IMR-90 (cell line): ENCODE measurements around the gene RERE. TPM values are rescaled to one million over a fixed set of nuclear protein-coding genes. Genes with fewer than 3 reads are reported as not detected.

ENCODE experiments used
- ATAC-seq: fragments of 200-7000 bp; cut with Tn5 transposase; 2 replicates; pipeline ENCODE4 v1.9.1; 2020; ENCODE audit warnings: low read depth, mild to moderate bottlenecking, moderate library complexity
- BruUV-seq: library from RNA; stranded (reverse); fragments of 400-500 nt; replicated peaks from 2 replicates; lab custom pipeline; 2021; lab: Mats Ljungman, UMichigan
- CTCF ChIA-PET: fragments of 300-600 bp; formaldehyde crosslinking; extraction: SDS; loops from one replicate; lab custom pipeline; 2021; ENCODE audit warnings: antibody characterized with exemption; lab: Yijun Ruan, JAX
- POLR2A ChIA-PET: fragments of 300-600 bp; sonication (Branson Sonifier 250); formaldehyde crosslinking; loops from one replicate; lab custom pipeline; 2022; ENCODE audit warnings: antibody characterized with exemption; ENCODE audit not compliant: unreplicated experiment; lab: Charles Lee
- DNase-seq: peaks from one replicate; pipeline ENCODE4 v3.0.0; 2013
- H2AFZ ChIP-seq: replicated peaks from 2 replicates; pipeline ENCODE3; 2013; ENCODE audit warnings: low read length, mild to moderate bottlenecking; ENCODE audit not compliant: poor library complexity
- H2AK5ac ChIP-seq: 2 replicates; pipeline ENCODE4 v1.6.1; 2013; ENCODE audit warnings: low read depth, low read length, inconsistent platforms
- H2AK9ac ChIP-seq: replicated peaks from 2 replicates; pipeline ENCODE3; 2013; ENCODE audit warnings: mild to moderate bottlenecking, low read depth, low read length, moderate library complexity; ENCODE audit not compliant: poor library complexity
- H2BK120ac ChIP-seq: 2 replicates; pipeline ENCODE4 v1.6.1; 2013; ENCODE audit warnings: low read depth, low read length, inconsistent platforms
- H2BK15ac ChIP-seq: 3 replicates; pipeline ENCODE4 v1.6.1; 2013; ENCODE audit warnings: low read depth, low read length, inconsistent platforms
- H2BK20ac ChIP-seq: 2 replicates; pipeline ENCODE4 v1.6.1; 2013; ENCODE audit warnings: low read depth, mild to moderate bottlenecking, inconsistent platforms, low read length, moderate library complexity
- H2BK5ac ChIP-seq: 2 replicates; pipeline ENCODE4 v1.6.1; 2013; ENCODE audit warnings: mild to moderate bottlenecking, low read depth, low read length, inconsistent platforms; ENCODE audit not compliant: poor library complexity, severe bottlenecking
- H3K14ac ChIP-seq: replicated peaks from 2 replicates; pipeline ENCODE4 v1.6.1; 2013; ENCODE audit warnings: low read depth, low read length, inconsistent platforms
- H3K18ac ChIP-seq: 2 replicates; pipeline ENCODE4 v1.6.1; 2013; ENCODE audit warnings: low read depth, low read length, control low read depth
- H3K23ac ChIP-seq: 2 replicates; pipeline ENCODE4 v1.6.1; 2013; ENCODE audit warnings: low read depth, low read length, inconsistent platforms
- H3K27ac ChIP-seq: 2 replicates; pipeline ENCODE4 v1.5.1; 2013; ENCODE audit warnings: mild to moderate bottlenecking, control low read depth, low read length; ENCODE audit not compliant: insufficient read depth
- H3K27me3 ChIP-seq: 2 replicates; pipeline ENCODE4 v1.6.1; 2013; ENCODE audit warnings: low read length; ENCODE audit not compliant: control insufficient read depth, insufficient read depth
- H3K36me3 ChIP-seq: 2 replicates; pipeline ENCODE4 v1.6.1; 2013; ENCODE audit warnings: low read length, mixed read lengths; ENCODE audit not compliant: control insufficient read depth, insufficient read depth
- H3K4ac ChIP-seq: 2 replicates; pipeline ENCODE4 v1.6.1; 2013; ENCODE audit warnings: low read depth, low read length, inconsistent platforms
- H3K4me1 ChIP-seq: 2 replicates; pipeline ENCODE4 v1.6.1; 2013; ENCODE audit warnings: low read length, mixed read lengths; ENCODE audit not compliant: control insufficient read depth, insufficient read depth
- H3K4me2 ChIP-seq: 2 replicates; pipeline ENCODE4 v1.6.1; 2013; ENCODE audit warnings: low read depth, mild to moderate bottlenecking, control low read depth, low read length, moderate library complexity
- H3K4me3 ChIP-seq: 2 replicates; pipeline ENCODE4 v1.5.1; 2013; ENCODE audit warnings: low read depth, mild to moderate bottlenecking, control low read depth, low read length, moderate library complexity; ENCODE audit not compliant: insufficient read depth
- H3K56ac ChIP-seq: 2 replicates; pipeline ENCODE4 v1.6.1; 2013; ENCODE audit warnings: low read length, inconsistent platforms; ENCODE audit not compliant: insufficient read depth; ENCODE audit errors: extremely low read depth
- H3K79me1 ChIP-seq, 2 experiments: 2 replicates each; pipeline ENCODE4 v1.6.1; 2013; ENCODE audit warnings: low read length in 2 of 2, inconsistent platforms in 1 of 2, low read depth in 1 of 2
- H3K9ac ChIP-seq: 2 replicates; pipeline ENCODE4 v1.6.1; 2013; ENCODE audit warnings: low read depth, low read length, control low read depth
- H3K9me1 ChIP-seq: 2 replicates; pipeline ENCODE4 v1.6.1; 2013; ENCODE audit warnings: low read length, inconsistent platforms; ENCODE audit not compliant: insufficient read depth
- H3K9me3 ChIP-seq: 2 replicates; pipeline ENCODE4 v1.6.1; 2013; ENCODE audit warnings: low read length; ENCODE audit not compliant: control insufficient read depth, insufficient read depth
- H4K20me1 ChIP-seq: 2 replicates; pipeline ENCODE4 v1.6.1; 2013; ENCODE audit warnings: low read length, inconsistent platforms; ENCODE audit not compliant: insufficient read depth
- H4K5ac ChIP-seq: 2 replicates; pipeline ENCODE4 v1.6.1; 2013; ENCODE audit warnings: mild to moderate bottlenecking, low read depth, low read length, control low read depth
- H4K8ac ChIP-seq, 2 experiments: 2 replicates each; pipeline ENCODE4 v1.6.1; 2013; ENCODE audit warnings: low read depth in 2 of 2, low read length in 2 of 2, control low read depth in 1 of 2, inconsistent platforms in 1 of 2
- H4K91ac ChIP-seq: 2 replicates; pipeline ENCODE4 v1.6.1; 2013; ENCODE audit warnings: low read depth, low read length, inconsistent platforms; ENCODE audit not compliant: insufficient read depth
- BHLHE40 ChIP-seq: fragments of 150-350 bp; IDR thresholded peaks from 2 replicates; pipeline ENCODE4 v1.6.1; 2016; ENCODE audit warnings: mild to moderate bottlenecking, low read depth, low read length
- CEBPB ChIP-seq: IDR thresholded peaks from 2 replicates; pipeline ENCODE4 v1.6.1; 2012; ENCODE audit warnings: low read depth, low read length, improper control_type of control experiment
- CHD1 ChIP-seq: IDR thresholded peaks from 2 replicates; pipeline ENCODE4 v1.6.1; 2012; ENCODE audit warnings: low read depth, low read length, improper control_type of control experiment
- FOS ChIP-seq: fragments of 150-350 bp; IDR thresholded peaks from 2 replicates; pipeline ENCODE4 v1.6.1; 2016; ENCODE audit warnings: low read depth, low read length
- MAZ ChIP-seq: IDR thresholded peaks from 2 replicates; pipeline ENCODE4 v1.6.1; 2012; ENCODE audit warnings: low read depth, mild to moderate bottlenecking, low read length, improper control_type of control experiment, moderate library complexity, borderline replicate concordance
- MXI1 ChIP-seq: IDR thresholded peaks from 2 replicates; pipeline ENCODE4 v1.6.1; 2012; ENCODE audit warnings: low read depth, mild to moderate bottlenecking, low read length, moderate library complexity, borderline replicate concordance
- NFE2L2 ChIP-seq: fragments of 150-350 bp; IDR thresholded peaks from 2 replicates; pipeline ENCODE4 v1.6.1; 2016; ENCODE audit warnings: low read depth, mild to moderate bottlenecking, low read length
- RCOR1 ChIP-seq: IDR thresholded peaks from 2 replicates; pipeline ENCODE4 v1.6.1; 2012; ENCODE audit warnings: mild to moderate bottlenecking, low read length, improper control_type of control experiment; ENCODE audit not compliant: insufficient replicate concordance
- RFX5 ChIP-seq: IDR thresholded peaks from 2 replicates; pipeline ENCODE4 v1.8.0; 2012; ENCODE audit warnings: low read depth, mild to moderate bottlenecking, low read length, moderate library complexity
- SMC3 ChIP-seq: fragments of 150-350 bp; IDR thresholded peaks from 2 replicates; pipeline ENCODE4 v1.6.1; 2016; ENCODE audit warnings: low read depth, mild to moderate bottlenecking, antibody characterized with exemption, low read length, moderate library complexity
- WGBS, 2 experiments: methylation state at CpG; one replicate each; pipeline versions ENCODE4 v1.1.5 to v1.1.7; 2013; ENCODE audit warnings: missing lambda C conversion rate in 2 of 2; ENCODE audit not compliant: insufficient read length in 1 of 2; ENCODE audit errors: extremely low coverage in 2 of 2; 5-methylcytosine and 5-hydroxymethylcytosine counted together
- dilution Hi-C: fragments of 300-500 bp; cut with HindIII; formaldehyde crosslinking; loops from one replicate; pipeline ENCODE4 v1.14.3; 2018; ENCODE audit warnings: low sequenced_read_pairs; ENCODE audit not compliant: unreplicated experiment
- in situ Hi-C: fragments of 300-500 bp; cut with MboI; formaldehyde crosslinking; loops from 3 replicates; pipeline ENCODE4 v1.14.3; 2019; ENCODE audit warnings: low sequenced_read_pairs, inconsistent platforms, mixed read lengths
- intact Hi-C: fragments of 100-400 bp; cut with micrococcal nuclease; formaldehyde crosslinking; loops from 2 replicates; pipeline ENCODE4 v1.10.0; 2022
- polyA plus RNA-seq, 3 experiments: library from polyadenylated mRNA; depleted of rRNA; stranded (reverse); fragments of >200 nt; gene quantifications; 2 replicates each; pipeline ENCODE4 v1.2.3, GENCODE V29; 2012; ENCODE audit warnings: low replicate concordance in 1 of 3
- total RNA-seq: library from RNA; depleted of rRNA; stranded (reverse); fragments of >200 nt; gene quantifications from 2 replicates; pipeline ENCODE4 v1.2.3, GENCODE V29; 2012
- TF ChIP-seq, protein P1 (sequence below): fragments of 150-350 bp; IDR thresholded peaks from 2 replicates; pipeline ENCODE4 v1.6.1; 2017; ENCODE audit warnings: mild to moderate bottlenecking, antibody characterized with exemption, low read length, low read depth

Gene RERE
- total and polyA plus RNA-seq, 2 of the 4 experiments (the other 2 are of a cell fraction): 11.5 to 25.1 TPM

DNA sequence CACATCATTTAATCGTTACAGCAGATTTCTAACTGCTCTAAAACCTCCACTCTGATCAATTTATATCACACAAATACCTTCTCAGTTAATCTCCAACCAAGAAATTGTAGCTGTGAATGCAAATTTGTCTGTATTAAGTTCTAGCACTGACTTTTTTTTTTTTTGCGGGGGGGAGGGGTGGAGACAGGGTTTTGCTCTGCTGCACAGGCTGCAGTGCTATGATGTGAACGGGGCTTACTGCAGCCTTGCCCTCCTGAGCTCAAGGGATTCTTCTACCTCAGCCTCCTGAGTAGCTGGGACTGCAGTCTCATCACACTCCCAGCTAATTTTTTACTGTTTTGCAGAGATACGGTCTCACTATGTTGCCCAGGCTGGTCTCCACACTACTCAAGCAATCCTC lies 163.6 kb downstream of the RERE start:
- no peaks in the 10 kb centered on the region for H3K9me3 ChIP-seq
- no peak overlapping the region for H3K9ac ChIP-seq
- peaks cover 24 to 49% of the 10 kb centered on the region in 2 experiments for H3K79me1 ChIP-seq
- intact Hi-C loops (loop anchor here (1.0 kb wide), 1 partner anchor 20 kb away; no protein-coding TSS in a partner anchor), in situ Hi-C loops (no loop called here), dilution Hi-C loops (no loop called here)
- no peak overlapping the region for H2BK5ac ChIP-seq
- H4K8ac ChIP-seq: no peak overlapping the region
- no peak overlapping the region for H2BK120ac ChIP-seq
- peaks cover 2% of the 10 kb centered on the region; the same call in 1 of the 2 replicates for H3K9me1 ChIP-seq
- H2AK9ac ChIP-seq: no peak overlapping the region
- H3K27me3 ChIP-seq: no peaks in the 10 kb centered on the region
- TF ChIP-seq BHLHE40: no peak
- no peak for TF ChIP-seq RFX5
- no peak for TF ChIP-seq NFE2L2
- no peak for TF ChIP-seq CEBPB
- TF ChIP-seq, protein P1, sequence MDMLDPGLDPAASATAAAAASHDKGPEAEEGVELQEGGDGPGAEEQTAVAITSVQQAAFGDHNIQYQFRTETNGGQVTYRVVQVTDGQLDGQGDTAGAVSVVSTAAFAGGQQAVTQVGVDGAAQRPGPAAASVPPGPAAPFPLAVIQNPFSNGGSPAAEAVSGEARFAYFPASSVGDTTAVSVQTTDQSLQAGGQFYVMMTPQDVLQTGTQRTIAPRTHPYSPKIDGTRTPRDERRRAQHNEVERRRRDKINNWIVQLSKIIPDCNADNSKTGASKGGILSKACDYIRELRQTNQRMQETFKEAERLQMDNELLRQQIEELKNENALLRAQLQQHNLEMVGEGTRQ: no peak
- TF ChIP-seq FOS: no peak
- no peak for TF ChIP-seq RCOR1
- no peak for TF ChIP-seq MXI1
- no peak for TF ChIP-seq MAZ
- TF ChIP-seq CHD1: no peak
- TF ChIP-seq SMC3: no peak
- no peak for ATAC-seq
- no peak overlapping the region for H3K18ac ChIP-seq
- H2BK20ac ChIP-seq: no peak overlapping the region
- peaks cover 36% of the 10 kb centered on the region for H4K20me1 ChIP-seq
- ChIA-PET CTCF (no interaction called here), POLR2A (interaction anchor here (0.6 kb wide), 1 partner anchor 281 kb away, joined by 3 read pairs; no protein-coding TSS in a partner anchor)
- no CpG with 5 or more reads among the region's 4 CpGs for WGBS, 2 experiments
- peaks cover 7% of the 10 kb centered on the region for H3K36me3 ChIP-seq
- H3K4ac ChIP-seq: no peak overlapping the region
- H2BK15ac ChIP-seq: no peak overlapping the region
- no peak overlapping the region for H3K23ac ChIP-seq
- H3K27ac ChIP-seq: no peak overlapping the region
- H3K56ac ChIP-seq: no peak overlapping the region
- no peak for DNase-seq
- no peak overlapping the region for H3K4me2 ChIP-seq
- H2AK5ac ChIP-seq: no peak overlapping the region
- no peak overlapping the region for H3K14ac ChIP-seq
- no peak overlapping the region for H4K5ac ChIP-seq
- no peak overlapping the region for H4K91ac ChIP-seq
- H3K4me1 ChIP-seq: peaks cover 8% of the 10 kb centered on the region
- BruUV-seq: no TSS peak
- no peak overlapping the region for H3K4me3 ChIP-seq
- H2AFZ ChIP-seq: no peak overlapping the region
